SK-N-SH (cell line): Measurements from ENCODE around the gene NPAS3. TPM values are rescaled to one million over a fixed set of nuclear protein-coding genes. Genes with fewer than 3 reads are reported as not detected.

Experiments used
- CTCF ChIA-PET: fragments of 300-600, 350-600 bp; formaldehyde crosslinking; extraction: SDS; loops from one replicate; lab custom pipeline; 2021; lab: Yijun Ruan, JAX
- POLR2A ChIA-PET: fragments of 350-600 bp; sonication (Branson Sonifier 250); formaldehyde crosslinking; extraction: SDS; loops from one replicate; lab custom pipeline; 2020; ENCODE audit warnings: antibody characterized with exemption, inconsistent platforms; lab: Yijun Ruan, JAX
- DNase-seq: peaks from one replicate; pipeline ENCODE4 v3.0.0; 2012
- H2AFZ ChIP-seq: fragments of 200-600 bp; sonication (generic); 2 replicates; pipeline ENCODE4 v1.8.1; 2016; ENCODE audit warnings: antibody characterized with exemption, mild to moderate bottlenecking, low read depth
- H3F3A ChIP-seq: fragments of 200-600 bp; sonication (generic); replicated peaks from 2 replicates; pipeline ENCODE3; 2016; ENCODE audit warnings: antibody characterized with exemption, mild to moderate bottlenecking; ENCODE audit not compliant: insufficient read depth
- H3K27ac ChIP-seq, 2 experiments: fragments of 200-500 bp in 1 of 2; fragments of 200-600 bp in 1 of 2; sonication (Bioruptor generic) in 1 of 2; sonication (generic), shearing (Covaris generic) in 1 of 2; 2 replicates each; pipeline versions ENCODE4 v1.5.1 to v1.6.1; 2014 to 2016; ENCODE audit warnings: low read depth in 2 of 2, inconsistent platforms in 1 of 2, low read length in 1 of 2, mild to moderate bottlenecking in 1 of 2, mixed read lengths in 1 of 2
- H3K27me3 ChIP-seq: fragments of 200-600 bp; sonication (generic), shearing (Covaris generic); 2 replicates; pipeline ENCODE4 v1.6.1; 2016; ENCODE audit warnings: mixed run types; ENCODE audit not compliant: insufficient read depth
- H3K36me3 ChIP-seq, 2 experiments: fragments of 200-500 bp in 1 of 2; fragments of 200-600 bp in 1 of 2; sonication (Bioruptor generic) in 1 of 2; sonication (generic) in 1 of 2; replicated peaks in 1 of 2; 2 replicates each; pipeline versions ENCODE3 to v1.5.1; 2014 to 2016; ENCODE audit warnings: low read length in 1 of 2, mild to moderate bottlenecking in 1 of 2; ENCODE audit not compliant: insufficient read depth in 2 of 2, control insufficient read depth in 1 of 2
- H3K4me1 ChIP-seq, 2 experiments: fragments of 200-500 bp in 1 of 2; fragments of 200-600 bp in 1 of 2; sonication (Bioruptor generic) in 1 of 2; sonication (generic), shearing (Covaris generic) in 1 of 2; 2 replicates each; pipeline versions ENCODE4 v1.5.1 to v1.6.1; 2014 to 2016; ENCODE audit warnings: low read depth in 1 of 2, low read length in 1 of 2, mixed run types in 1 of 2; ENCODE audit not compliant: insufficient read depth in 2 of 2, control insufficient read depth in 1 of 2
- H3K4me2 ChIP-seq: fragments of 200-600 bp; sonication (generic), shearing (Covaris generic); 2 replicates; pipeline ENCODE4 v1.6.1; 2017; ENCODE audit warnings: mixed run types
- H3K4me3 ChIP-seq, 2 experiments: fragments of 200-500 bp in 1 of 2; fragments of 200-600 bp in 1 of 2; sonication (Bioruptor generic) in 1 of 2; sonication (generic), shearing (Covaris generic) in 1 of 2; 2 replicates each; pipeline versions ENCODE4 v1.5.1 to v1.8.1; 2014 to 2016; ENCODE audit warnings: low read depth in 2 of 2, inconsistent platforms in 1 of 2, low read length in 1 of 2, mild to moderate bottlenecking in 1 of 2, mixed read lengths in 1 of 2, moderate library complexity in 1 of 2
- H3K79me2 ChIP-seq: fragments of 200-600 bp; sonication (generic); 2 replicates; pipeline ENCODE4 v1.8.1; 2017; ENCODE audit warnings: mild to moderate bottlenecking; ENCODE audit not compliant: insufficient read depth
- H3K9ac ChIP-seq: fragments of 200-600 bp; sonication (generic); 2 replicates; pipeline ENCODE4 v1.6.1; 2017; ENCODE audit warnings: mixed run types
- H3K9me2 ChIP-seq: fragments of 200-600 bp; sonication (generic); 2 replicates; pipeline ENCODE4 v1.6.1; 2017; ENCODE audit warnings: mixed run types
- H3K9me3 ChIP-seq: fragments of 200-600 bp; sonication (generic); 2 replicates; pipeline ENCODE4 v1.6.1; 2017; ENCODE audit warnings: mixed run types, mild to moderate bottlenecking, moderate library complexity
- H4K20me1 ChIP-seq: fragments of 200-600 bp; sonication (generic); 2 replicates; pipeline ENCODE4 v1.6.1; 2017; ENCODE audit warnings: mild to moderate bottlenecking, mixed run types; ENCODE audit not compliant: insufficient read depth
- CTCF ChIP-seq: fragments of 200-600 bp; sonication (generic); IDR thresholded peaks from 2 replicates; pipeline ENCODE4 v1.6.1; 2017; ENCODE audit warnings: antibody characterized with exemption, mild to moderate bottlenecking, moderate library complexity
- EP300 ChIP-seq, 2 experiments: IDR thresholded peaks; 2 replicates each; pipeline versions ENCODE4 v1.4.0 to v1.6.1; 2012; ENCODE audit warnings: borderline replicate concordance in 1 of 2, low read depth in 1 of 2, low read length in 1 of 2
- EZH2phosphoT487 ChIP-seq: fragments of 200-600 bp; sonication (generic); IDR thresholded peaks from 2 replicates; pipeline ENCODE4 v1.6.1; 2017; ENCODE audit warnings: low read depth, mixed run types, mild to moderate bottlenecking, antibody characterized with exemption, moderate library complexity, borderline replicate concordance
- FOSL2 ChIP-seq: IDR thresholded peaks from 2 replicates; pipeline ENCODE4 v1.4.0; 2012; ENCODE audit warnings: low read depth, mild to moderate bottlenecking, moderate library complexity, borderline replicate concordance
- FOXM1 ChIP-seq: IDR thresholded peaks from 2 replicates; pipeline ENCODE4 v1.4.0; 2012; ENCODE audit warnings: low read depth, mild to moderate bottlenecking
- JUND ChIP-seq: IDR thresholded peaks from 2 replicates; pipeline ENCODE4 v1.4.0; 2012
- MAX ChIP-seq: IDR thresholded peaks from 2 replicates; pipeline ENCODE4 v1.4.0; 2012; ENCODE audit warnings: low read depth
- MEF2A ChIP-seq: IDR thresholded peaks from 2 replicates; pipeline ENCODE4 v1.4.0; 2012; ENCODE audit warnings: low read depth, borderline replicate concordance
- MXI1 ChIP-seq: IDR thresholded peaks from 2 replicates; pipeline ENCODE4 v1.6.1; 2012; ENCODE audit warnings: mild to moderate bottlenecking, low read depth, low read length, improper control_type of control experiment
- NFIC ChIP-seq: IDR thresholded peaks from 2 replicates; pipeline ENCODE4 v1.4.0; 2012; ENCODE audit warnings: borderline replicate concordance
- NRF1 ChIP-seq: IDR thresholded peaks from 2 replicates; pipeline ENCODE4 v1.6.1; 2012; ENCODE audit warnings: low read depth, mild to moderate bottlenecking, low read length
- RAD21 ChIP-seq: IDR thresholded peaks from 2 replicates; pipeline ENCODE4 v1.6.1; 2012; ENCODE audit warnings: mild to moderate bottlenecking, low read length
- RCOR1 ChIP-seq: fragments of 150-350 bp; IDR thresholded peaks from 2 replicates; pipeline ENCODE4 v1.6.1; 2017; ENCODE audit warnings: antibody characterized with exemption, low read length
- RFX5 ChIP-seq: IDR thresholded peaks from 2 replicates; pipeline ENCODE4 v1.6.1; 2012; ENCODE audit warnings: mild to moderate bottlenecking, improper control_type of control experiment, low read length
- RXRA ChIP-seq: IDR thresholded peaks from 2 replicates; pipeline ENCODE4 v1.4.0; 2012; ENCODE audit warnings: low read depth, mild to moderate bottlenecking, borderline replicate concordance
- SIN3A ChIP-seq: IDR thresholded peaks from 2 replicates; pipeline ENCODE4 v1.6.1; 2012; ENCODE audit warnings: low read depth, mild to moderate bottlenecking, low read length, moderate library complexity, borderline replicate concordance
- TAF1 ChIP-seq: IDR thresholded peaks from 2 replicates; pipeline ENCODE4 v1.6.1; 2012; ENCODE audit warnings: low read depth, mild to moderate bottlenecking, low read length, moderate library complexity, borderline replicate concordance
- TCF12 ChIP-seq: IDR thresholded peaks from 2 replicates; pipeline ENCODE4 v1.4.0; 2012
- TEAD4 ChIP-seq: IDR thresholded peaks from 2 replicates; pipeline ENCODE4 v1.4.0; 2012; ENCODE audit warnings: mild to moderate bottlenecking, borderline replicate concordance; ENCODE audit not compliant: insufficient read depth
- USF2 ChIP-seq: fragments of 150-350 bp; IDR thresholded peaks from 2 replicates; pipeline ENCODE4 v1.6.1; 2017; ENCODE audit warnings: antibody characterized with exemption, low read length, low read depth, borderline replicate concordance
- WGBS: methylation state at CpG from one replicate; pipeline ENCODE4 v1.1.6; 2017; ENCODE audit warnings: low lambda C conversion rate; 5-methylcytosine and 5-hydroxymethylcytosine counted together
- polyA plus RNA-seq, 3 experiments: library from polyadenylated mRNA; depleted of rRNA; stranded (reverse); fragments of >200 nt; gene quantifications; 2 replicates each; pipeline ENCODE4 v1.2.3, GENCODE V29; 2012
- TF ChIP-seq, protein P1 (sequence below): IDR thresholded peaks from 2 replicates; pipeline ENCODE4; 2012
- TF ChIP-seq, protein P2 (sequence below): IDR thresholded peaks from 2 replicates; pipeline ENCODE4 v1.6.1; 2012; ENCODE audit warnings: mild to moderate bottlenecking, low read depth, low read length, moderate library complexity
- TF ChIP-seq, protein P3 (sequence below): IDR thresholded peaks from 2 replicates; pipeline ENCODE4 v1.4.0; 2012; ENCODE audit warnings: low read depth, borderline replicate concordance

NPAS3 gene
- polyA plus RNA-seq, 1 of the 3 experiments (the other 2 are of a cell fraction) = 4.3 TPM

- peak overlapping the region; percentile 39 to 91; a peak in 3 of 4 replicates for H3K27ac ChIP-seq
These were observed 747.0 kb downstream of the NPAS3 start for GRCh38 chr14:33685698-33686097.

More at GRCh38 chr14:33685698-33686097, 747.0 kb downstream of the NPAS3 start:
- WGBS = 15% methylated on average over 1 of the region's 1 CpG
- no peaks in the 10 kb centered on the region for H3K9me3 ChIP-seq
- CTCF ChIA-PET = interaction anchor here (1.3 kb wide), 1 partner anchor 10 kb away, joined by 5 read pairs; no protein-coding TSS in a partner anchor
- POLR2A ChIA-PET = no interaction called here
- H3K9ac ChIP-seq = no peak overlapping the region; the same call in 1 of the 2 replicates
- H2AFZ ChIP-seq = no peak overlapping the region
- no peak overlapping the region for H3K4me3 ChIP-seq
- DNase-seq = no peak
- H3K9me2 ChIP-seq = no peaks in the 10 kb centered on the region
- H3K36me3 ChIP-seq = no peaks in the 10 kb centered on the region
- no peaks in the 10 kb centered on the region for H3K79me2 ChIP-seq
- peak; percentile 76 for TF ChIP-seq TCF12
- TF ChIP-seq NRF1 = no peak
- no peak for TF ChIP-seq EZH2phosphoT487
- peak; percentile 71; the same call in 1 of the 2 replicates for TF ChIP-seq TEAD4
- TF ChIP-seq FOSL2 = peak; percentile 55; the same call in 1 of the 2 replicates
- peak; percentile 45; the same call in 1 of the 2 replicates for TF ChIP-seq MEF2A
- TF ChIP-seq RAD21 = no peak
- TF ChIP-seq RFX5 = no peak
- TF ChIP-seq FOXM1 = peak; percentile 29; the same call in 1 of the 2 replicates
- TF ChIP-seq SIN3A = no peak
- TF ChIP-seq, protein P1, sequence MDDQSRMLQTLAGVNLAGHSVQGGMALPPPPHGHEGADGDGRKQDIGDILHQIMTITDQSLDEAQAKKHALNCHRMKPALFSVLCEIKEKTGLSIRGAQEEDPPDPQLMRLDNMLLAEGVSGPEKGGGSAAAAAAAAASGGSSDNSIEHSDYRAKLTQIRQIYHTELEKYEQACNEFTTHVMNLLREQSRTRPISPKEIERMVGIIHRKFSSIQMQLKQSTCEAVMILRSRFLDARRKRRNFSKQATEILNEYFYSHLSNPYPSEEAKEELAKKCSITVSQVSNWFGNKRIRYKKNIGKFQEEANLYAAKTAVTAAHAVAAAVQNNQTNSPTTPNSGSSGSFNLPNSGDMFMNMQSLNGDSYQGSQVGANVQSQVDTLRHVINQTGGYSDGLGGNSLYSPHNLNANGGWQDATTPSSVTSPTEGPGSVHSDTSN = peak; percentile 83
- no peak for TF ChIP-seq USF2
- TF ChIP-seq, protein P2, sequence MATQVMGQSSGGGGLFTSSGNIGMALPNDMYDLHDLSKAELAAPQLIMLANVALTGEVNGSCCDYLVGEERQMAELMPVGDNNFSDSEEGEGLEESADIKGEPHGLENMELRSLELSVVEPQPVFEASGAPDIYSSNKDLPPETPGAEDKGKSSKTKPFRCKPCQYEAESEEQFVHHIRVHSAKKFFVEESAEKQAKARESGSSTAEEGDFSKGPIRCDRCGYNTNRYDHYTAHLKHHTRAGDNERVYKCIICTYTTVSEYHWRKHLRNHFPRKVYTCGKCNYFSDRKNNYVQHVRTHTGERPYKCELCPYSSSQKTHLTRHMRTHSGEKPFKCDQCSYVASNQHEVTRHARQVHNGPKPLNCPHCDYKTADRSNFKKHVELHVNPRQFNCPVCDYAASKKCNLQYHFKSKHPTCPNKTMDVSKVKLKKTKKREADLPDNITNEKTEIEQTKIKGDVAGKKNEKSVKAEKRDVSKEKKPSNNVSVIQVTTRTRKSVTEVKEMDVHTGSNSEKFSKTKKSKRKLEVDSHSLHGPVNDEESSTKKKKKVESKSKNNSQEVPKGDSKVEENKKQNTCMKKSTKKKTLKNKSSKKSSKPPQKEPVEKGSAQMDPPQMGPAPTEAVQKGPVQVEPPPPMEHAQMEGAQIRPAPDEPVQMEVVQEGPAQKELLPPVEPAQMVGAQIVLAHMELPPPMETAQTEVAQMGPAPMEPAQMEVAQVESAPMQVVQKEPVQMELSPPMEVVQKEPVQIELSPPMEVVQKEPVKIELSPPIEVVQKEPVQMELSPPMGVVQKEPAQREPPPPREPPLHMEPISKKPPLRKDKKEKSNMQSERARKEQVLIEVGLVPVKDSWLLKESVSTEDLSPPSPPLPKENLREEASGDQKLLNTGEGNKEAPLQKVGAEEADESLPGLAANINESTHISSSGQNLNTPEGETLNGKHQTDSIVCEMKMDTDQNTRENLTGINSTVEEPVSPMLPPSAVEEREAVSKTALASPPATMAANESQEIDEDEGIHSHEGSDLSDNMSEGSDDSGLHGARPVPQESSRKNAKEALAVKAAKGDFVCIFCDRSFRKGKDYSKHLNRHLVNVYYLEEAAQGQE = no peak
- TF ChIP-seq MXI1 = no peak
- peak; percentile 72; the same call in 1 of the 2 replicates for TF ChIP-seq RXRA
- no peak for TF ChIP-seq CTCF
- TF ChIP-seq EP300 (IDR thresholded peaks at IDR 0.05; ENCODE audit: borderline replicate concordance in 1 of 2, low read depth in 1 of 2, low read length in 1 of 2) = peak in 1 of 2 experiments; percentile 76; a peak in 1 of 4 replicates
- peak; percentile 72 for TF ChIP-seq NFIC
- no peak for TF ChIP-seq RCOR1
- TF ChIP-seq TAF1 = no peak
- peak; percentile 76 for TF ChIP-seq JUND
- TF ChIP-seq MAX = no peak
- TF ChIP-seq, protein P3, sequence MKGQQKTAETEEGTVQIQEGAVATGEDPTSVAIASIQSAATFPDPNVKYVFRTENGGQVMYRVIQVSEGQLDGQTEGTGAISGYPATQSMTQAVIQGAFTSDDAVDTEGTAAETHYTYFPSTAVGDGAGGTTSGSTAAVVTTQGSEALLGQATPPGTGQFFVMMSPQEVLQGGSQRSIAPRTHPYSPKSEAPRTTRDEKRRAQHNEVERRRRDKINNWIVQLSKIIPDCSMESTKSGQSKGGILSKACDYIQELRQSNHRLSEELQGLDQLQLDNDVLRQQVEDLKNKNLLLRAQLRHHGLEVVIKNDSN = no peak
- no peaks in the 10 kb centered on the region for H4K20me1 ChIP-seq
- H3F3A ChIP-seq = peaks cover 19% of the 10 kb centered on the region
- peaks cover 2 to 37% of the 10 kb centered on the region in 2 experiments; a peak in 3 of 4 replicates for H3K4me1 ChIP-seq
- no peak overlapping the region for H3K4me2 ChIP-seq
- H3K27me3 ChIP-seq = no peaks in the 10 kb centered on the region
